Testis (tissue), 2 donors: ENCODE results near the gene ITGB3BP.

Source experiments
- CTCF ChIP-seq, 3 experiments: fragments of 450-650 bp in 2 of 3; fragments of 200-600 bp in 1 of 3; sonication (generic) in 1 of 3; IDR thresholded peaks; one replicate each; pipeline ENCODE4 v1.5.1; 2016 to 2019; ENCODE audit warnings: antibody characterized with exemption in 3 of 3, mild to moderate bottlenecking in 2 of 3, moderate library complexity in 1 of 3
- POLR2A ChIP-seq: fragments of 450-650 bp; IDR thresholded peaks from one replicate; pipeline ENCODE4 v1.6.1; 2017; ENCODE audit warnings: antibody characterized with exemption, mild to moderate bottlenecking, moderate library complexity

DNA sequence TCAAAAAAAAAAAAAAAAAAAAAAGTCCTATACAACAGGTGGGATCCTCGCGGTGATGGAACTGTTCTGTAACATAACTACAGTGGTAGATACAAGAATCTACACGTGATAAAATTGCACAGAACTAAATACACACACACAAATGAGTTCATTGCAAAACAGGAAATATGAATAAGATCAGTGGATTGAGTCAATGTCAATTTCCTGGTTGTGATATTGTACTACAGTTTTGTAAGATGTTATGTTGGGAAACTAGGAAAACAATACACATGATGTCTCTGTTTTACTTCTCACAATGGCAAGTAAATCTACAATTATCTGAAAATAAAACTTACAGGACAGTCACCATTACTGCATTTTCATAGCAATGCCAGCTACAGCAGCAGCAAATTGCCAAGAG, 59.8 kb downstream of the ITGB3BP start:
- TF ChIP-seq CTCF (IDR thresholded peaks at IDR 0.05) (no peak), POLR2A (no peak)
